ENCODE results near the gene LANCL2. TPM values are rescaled to one million over a fixed set of nuclear protein-coding genes. Genes with fewer than 3 reads are reported as not detected.

LANCL2 gene
- total RNA-seq, 1 experiment from 2014 or later, result 26.4 TPM

DNA sequence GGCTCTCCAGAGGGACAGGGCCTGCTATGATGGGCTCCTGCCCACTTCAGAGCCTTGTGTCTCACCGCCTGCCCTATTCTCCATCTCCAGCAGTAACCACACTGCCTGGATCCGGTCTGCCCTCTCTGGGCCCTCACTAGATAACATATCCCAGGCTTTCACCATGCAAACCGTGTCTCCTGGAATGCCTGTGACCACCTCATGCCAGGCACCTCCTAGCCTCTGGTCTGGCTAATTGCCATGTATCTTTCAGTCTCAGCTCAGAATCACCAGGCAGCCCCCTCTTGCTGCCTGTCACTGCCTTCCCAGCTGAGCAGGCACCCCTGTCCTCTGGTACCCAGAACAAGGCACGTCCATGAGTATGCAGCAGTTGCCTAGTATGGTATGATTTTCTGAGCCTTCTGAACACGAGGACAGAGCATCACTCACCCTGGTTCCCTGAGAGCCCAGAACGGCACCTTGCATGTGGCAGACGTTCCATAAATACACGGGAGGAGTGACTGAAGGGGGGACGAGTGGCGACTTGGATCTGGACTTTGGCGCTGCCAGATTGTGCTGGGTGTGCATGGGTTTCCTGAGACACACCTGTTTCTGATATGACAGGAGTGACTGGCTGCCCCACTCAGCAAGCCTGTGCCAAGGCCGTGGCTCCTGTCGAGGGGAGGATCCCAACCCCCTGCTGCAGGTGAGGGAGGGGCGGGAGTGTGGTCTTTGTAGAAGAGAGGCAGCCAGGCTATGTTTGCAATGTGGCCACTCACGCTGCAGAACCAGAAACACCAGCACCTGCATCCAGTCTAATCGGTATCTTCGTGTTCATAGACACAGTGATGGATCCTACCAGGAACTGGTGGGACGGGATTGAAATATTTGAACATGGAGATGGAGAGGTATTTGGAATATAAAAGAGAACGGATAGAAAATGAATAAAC, 112.0 kb downstream of the LANCL2 start:
- Histone ChIP-seq H3K14ac (ENCODE audit: insufficient read depth, low read length) (no peak overlapping the region), H4K20me1 (ENCODE audit: control insufficient read depth, insufficient read depth, insufficient read length) (no peaks in the 10 kb centered on the region), H3K4ac (ENCODE audit: low read depth, low read length) (no peak overlapping the region), H2AFZ (ENCODE audit: low read length) (no peak overlapping the region), H3K18ac (ENCODE audit: insufficient read length, low read depth, low read length) (no peak overlapping the region), H3K79me1 (ENCODE audit: insufficient read depth, low read depth, low read length, poor library complexity, severe bottlenecking) (no peaks in the 10 kb centered on the region), H3K9ac (ENCODE audit: extremely low read depth, insufficient read length, low read length) (no peak overlapping the region), H2BK20ac (ENCODE audit: low read depth, low read length, poor library complexity, severe bottlenecking) (no peak overlapping the region), H3K56ac (ENCODE audit: insufficient read length, low read depth, low read length) (no peak overlapping the region), H2AK5ac (ENCODE audit: insufficient read length, low read length) (no peak overlapping the region), H3K27ac (ENCODE audit: insufficient read length, low read depth, low read length) (no peak overlapping the region), H4K8ac (replicated peaks; ENCODE audit: insufficient read length, low read depth, low read length) (no peak overlapping the region), H4K5ac (ENCODE audit: insufficient read length, low read depth, low read length) (no peak overlapping the region), H2BK120ac (ENCODE audit: low read depth, low read length, poor library complexity, severe bottlenecking) (no peak overlapping the region), H3T11ph (ENCODE audit: low read length) (no peak overlapping the region), H4K91ac (ENCODE audit: insufficient read length, low read depth, low read length) (no peak overlapping the region), H3K9me3 (ENCODE audit: control insufficient read depth, low read depth, low read length) (no peaks in the 10 kb centered on the region), H2BK15ac (ENCODE audit: low read depth, low read length) (no peak overlapping the region), H3K27me3 (ENCODE audit: insufficient read depth, low read length) (no peaks in the 10 kb centered on the region), H3K4me2 (ENCODE audit: insufficient read depth, insufficient read length, low read length) (no peak overlapping the region), H3K4me1 (ENCODE audit: insufficient read depth, low read length) (no peaks in the 10 kb centered on the region), H3K23ac (ENCODE audit: insufficient read length, low read depth, low read length) (no peak overlapping the region), H2BK12ac (ENCODE audit: insufficient read length, low read depth, low read length) (no peak overlapping the region), H3K23me2 (ENCODE audit: insufficient read length, low read depth, low read length, poor library complexity, severe bottlenecking) (no peaks in the 10 kb centered on the region), H2BK5ac (ENCODE audit: insufficient read length, low read length) (no peak overlapping the region), H3K79me2 (ENCODE audit: insufficient read depth, low read length) (no peaks in the 10 kb centered on the region)
- Mint-ChIP-seq H3K4me1 (peaks cover 12 to 14% of the 10 kb centered on the region in 2 experiments), H3K27me3 (ENCODE audit: low read depth) (no peaks in the 10 kb centered on the region), H3K9me3 (no peaks in the 10 kb centered on the region; a peak in 2 of 5 replicates), H3K36me3 (ENCODE audit: insufficient read depth in 1 of 3, low read depth in 3 of 3) (peaks cover 3 to 5% (median 5%) of the 10 kb centered on the region in 3 experiments), H3K4me3 (no peak overlapping the region), H3K27ac (peak overlapping the region in 2 of 3 experiments; percentile 57 to 70; a peak in 2 of 7 replicates)
- TF ChIP-seq, protein P1, sequence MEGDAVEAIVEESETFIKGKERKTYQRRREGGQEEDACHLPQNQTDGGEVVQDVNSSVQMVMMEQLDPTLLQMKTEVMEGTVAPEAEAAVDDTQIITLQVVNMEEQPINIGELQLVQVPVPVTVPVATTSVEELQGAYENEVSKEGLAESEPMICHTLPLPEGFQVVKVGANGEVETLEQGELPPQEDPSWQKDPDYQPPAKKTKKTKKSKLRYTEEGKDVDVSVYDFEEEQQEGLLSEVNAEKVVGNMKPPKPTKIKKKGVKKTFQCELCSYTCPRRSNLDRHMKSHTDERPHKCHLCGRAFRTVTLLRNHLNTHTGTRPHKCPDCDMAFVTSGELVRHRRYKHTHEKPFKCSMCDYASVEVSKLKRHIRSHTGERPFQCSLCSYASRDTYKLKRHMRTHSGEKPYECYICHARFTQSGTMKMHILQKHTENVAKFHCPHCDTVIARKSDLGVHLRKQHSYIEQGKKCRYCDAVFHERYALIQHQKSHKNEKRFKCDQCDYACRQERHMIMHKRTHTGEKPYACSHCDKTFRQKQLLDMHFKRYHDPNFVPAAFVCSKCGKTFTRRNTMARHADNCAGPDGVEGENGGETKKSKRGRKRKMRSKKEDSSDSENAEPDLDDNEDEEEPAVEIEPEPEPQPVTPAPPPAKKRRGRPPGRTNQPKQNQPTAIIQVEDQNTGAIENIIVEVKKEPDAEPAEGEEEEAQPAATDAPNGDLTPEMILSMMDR (conservative IDR thresholded peaks at IDR 0.05), result no peak
- 100% methylated on average over 1 of the region's 19 CpGs for WGBS (ENCODE audit: extremely low coverage, insufficient read length, low lambda C conversion rate)
- peak; percentile 18 for DNase-seq

Measured in H9 (cell line).